OCI-LY1 (cell line): Measurements from ENCODE around the gene EGFL8.

Experiments
- EZH2 ChIP-seq: fragments of 200-600 bp; sonication (generic), shearing (Covaris generic); IDR thresholded peaks from 2 replicates; pipeline ENCODE4 v1.8.0; 2017; ENCODE audit warnings: borderline replicate concordance, mixed run types, mild to moderate bottlenecking, antibody characterized with exemption, low read length, moderate library complexity, mixed read lengths
- TF ChIP-seq, protein P1 (sequence below): fragments of 200-600 bp; sonication (generic), shearing (Covaris generic); IDR thresholded peaks from 2 replicates; pipeline ENCODE4 v1.5.1; 2017; ENCODE audit warnings: mild to moderate bottlenecking, antibody characterized with exemption, low read length, moderate library complexity, mixed read lengths

DNA sequence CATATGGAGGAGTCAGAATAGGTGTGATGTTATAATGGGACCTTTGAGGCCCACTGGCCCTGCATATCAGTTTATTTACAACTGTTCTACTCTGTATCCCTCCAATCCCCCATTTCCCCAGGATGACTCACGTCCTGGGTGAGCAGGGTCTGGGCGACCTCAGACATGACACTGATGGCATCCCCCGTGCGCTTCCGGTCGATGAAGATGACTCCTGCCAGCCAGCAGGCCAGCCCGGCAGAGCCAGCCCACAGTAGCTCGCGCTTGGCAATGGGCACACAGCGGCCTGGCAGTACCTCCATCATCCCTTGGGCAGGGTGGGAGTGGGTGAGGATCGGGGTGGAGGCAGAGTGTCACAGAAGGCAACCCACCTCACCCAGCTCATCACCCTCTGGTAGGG is 5.9 kb downstream of the EGFL8 start:
- TF ChIP-seq, protein P1, sequence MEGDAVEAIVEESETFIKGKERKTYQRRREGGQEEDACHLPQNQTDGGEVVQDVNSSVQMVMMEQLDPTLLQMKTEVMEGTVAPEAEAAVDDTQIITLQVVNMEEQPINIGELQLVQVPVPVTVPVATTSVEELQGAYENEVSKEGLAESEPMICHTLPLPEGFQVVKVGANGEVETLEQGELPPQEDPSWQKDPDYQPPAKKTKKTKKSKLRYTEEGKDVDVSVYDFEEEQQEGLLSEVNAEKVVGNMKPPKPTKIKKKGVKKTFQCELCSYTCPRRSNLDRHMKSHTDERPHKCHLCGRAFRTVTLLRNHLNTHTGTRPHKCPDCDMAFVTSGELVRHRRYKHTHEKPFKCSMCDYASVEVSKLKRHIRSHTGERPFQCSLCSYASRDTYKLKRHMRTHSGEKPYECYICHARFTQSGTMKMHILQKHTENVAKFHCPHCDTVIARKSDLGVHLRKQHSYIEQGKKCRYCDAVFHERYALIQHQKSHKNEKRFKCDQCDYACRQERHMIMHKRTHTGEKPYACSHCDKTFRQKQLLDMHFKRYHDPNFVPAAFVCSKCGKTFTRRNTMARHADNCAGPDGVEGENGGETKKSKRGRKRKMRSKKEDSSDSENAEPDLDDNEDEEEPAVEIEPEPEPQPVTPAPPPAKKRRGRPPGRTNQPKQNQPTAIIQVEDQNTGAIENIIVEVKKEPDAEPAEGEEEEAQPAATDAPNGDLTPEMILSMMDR, result no peak
- TF ChIP-seq EZH2, result no peak
